ENCODE results near the gene TCF23. TPM values are rescaled to one million over a fixed set of nuclear protein-coding genes. Genes with fewer than 3 reads are reported as not detected.

The TCF23 gene
- total and polyA plus RNA-seq, 2 of the 4 experiments (the other 2 are of a cell fraction): not detected

DNA sequence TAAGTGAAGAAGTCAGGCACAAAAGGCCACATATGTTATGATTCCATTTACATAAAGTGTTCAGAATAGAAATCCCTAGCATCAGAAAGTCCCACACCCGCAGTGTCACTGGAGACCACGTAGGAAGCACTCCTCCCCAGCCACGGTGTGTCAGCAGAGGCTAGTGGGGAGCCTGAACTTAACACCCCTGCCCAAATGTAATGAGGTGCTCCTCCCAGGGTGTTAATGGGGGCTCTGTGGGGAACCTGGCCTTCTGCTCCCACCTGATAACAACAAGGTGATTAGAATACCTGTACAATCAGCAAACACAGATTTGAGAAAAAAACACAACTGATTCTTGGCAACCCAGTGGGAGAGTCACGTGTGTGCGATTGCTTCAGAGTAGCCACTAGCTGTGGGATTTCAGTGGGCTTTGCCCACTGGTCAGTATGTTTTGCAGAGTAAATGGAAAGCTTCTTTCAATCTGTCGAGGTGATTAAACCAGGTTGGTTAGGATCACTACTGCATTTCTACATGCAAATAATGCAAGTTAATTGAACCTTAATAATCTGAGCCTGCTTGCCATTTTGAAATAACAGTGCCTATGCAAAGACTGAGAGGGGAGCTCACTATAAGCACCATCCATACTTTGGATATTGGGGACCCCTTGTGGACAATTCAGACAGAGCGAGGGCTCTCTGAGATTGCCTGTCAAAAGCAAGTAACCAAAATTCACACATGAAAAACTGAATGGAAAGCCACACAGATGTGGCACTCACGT, 42.4 kb downstream of the TCF23 start:
- no peak overlapping the region for H3K4me3 ChIP-seq (ENCODE audit: insufficient read depth, low read depth, low read length)
- peaks cover 2% of the 10 kb centered on the region; the same call in 1 of the 2 replicates for H3K4me1 ChIP-seq (ENCODE audit: control insufficient read depth, insufficient read depth, low read length)
- no peak overlapping the region for H2AK9ac ChIP-seq (replicated peaks; ENCODE audit: low read depth, low read length, poor library complexity)
- H3K23ac ChIP-seq (ENCODE audit: low read depth, low read length): no peak overlapping the region
- H4K5ac ChIP-seq (ENCODE audit: low read depth, low read length): no peak overlapping the region
- no TSS peak for BruUV-seq (replicated peaks)
- in situ Hi-C loops (cut with MboI; ENCODE audit: low sequenced_read_pairs) (no loop called here), dilution Hi-C loops (cut with HindIII; ENCODE audit: low sequenced_read_pairs, unreplicated experiment) (no loop called here), intact Hi-C loops (cut with micrococcal nuclease) (loop anchor here (1.0 to 2.0 kb wide), 3 partner anchors 21 to 93 kb away; partner anchors contain the start of gene PREB)
- no peaks in the 10 kb centered on the region for H3K79me1 ChIP-seq (ENCODE audit: low read depth in 1 of 2, low read length in 2 of 2)
- no peaks in the 10 kb centered on the region for H3K36me3 ChIP-seq (ENCODE audit: control insufficient read depth, insufficient read depth, low read length)
- H2AK5ac ChIP-seq (ENCODE audit: low read depth, low read length): no peak overlapping the region
- no peak overlapping the region for H4K91ac ChIP-seq (ENCODE audit: insufficient read depth, low read depth, low read length)
- H3K9me3 ChIP-seq (ENCODE audit: control insufficient read depth, insufficient read depth, low read length): no peaks in the 10 kb centered on the region
- ATAC-seq (ENCODE audit: low read depth) (peak; percentile 99), DNase-seq (peak; percentile 71)
- ChIA-PET POLR2A (ENCODE audit: unreplicated experiment) (no interaction called here), CTCF (interaction anchor here (0.7 to 2.0 kb wide), 5 partner anchors 21 to 93 kb away, joined by 3 to 7 read pairs (median 6); partner anchors contain the start of gene PREB)
- no peak overlapping the region for H3K4me2 ChIP-seq (ENCODE audit: low read depth, low read length)
- no peak overlapping the region for H3K14ac ChIP-seq (replicated peaks; ENCODE audit: low read depth, low read length)
- H2BK5ac ChIP-seq (ENCODE audit: low read depth, low read length, poor library complexity, severe bottlenecking): no peak overlapping the region
- H2BK120ac ChIP-seq (ENCODE audit: low read depth, low read length): no peak overlapping the region
- H3K27ac ChIP-seq (ENCODE audit: insufficient read depth, low read length): no peak overlapping the region
- H3K9me1 ChIP-seq (ENCODE audit: insufficient read depth, low read length): no peaks in the 10 kb centered on the region
- H2BK15ac ChIP-seq (ENCODE audit: low read depth, low read length): no peak overlapping the region
- no peak overlapping the region for H3K9ac ChIP-seq (ENCODE audit: low read depth, low read length)
- no peak overlapping the region for H3K56ac ChIP-seq (ENCODE audit: extremely low read depth, insufficient read depth, low read length)
- H4K20me1 ChIP-seq (ENCODE audit: insufficient read depth, low read length): no peaks in the 10 kb centered on the region
- peaks cover 18% of the 10 kb centered on the region for H3K27me3 ChIP-seq (ENCODE audit: control insufficient read depth, insufficient read depth, low read length)
- no peak overlapping the region for H4K8ac ChIP-seq (ENCODE audit: low read depth in 2 of 2, low read length in 2 of 2)
- 0% methylated on average over 1 of the region's 8 CpGs; no CpG with 5 or more reads in 1 of the 2 experiments for WGBS, 2 experiments (ENCODE audit: extremely low coverage in 2 of 2, insufficient read length in 1 of 2)
- no peak overlapping the region for H3K4ac ChIP-seq (ENCODE audit: low read depth, low read length)
- H3K18ac ChIP-seq (ENCODE audit: low read depth, low read length): no peak overlapping the region
- no peak overlapping the region for H2BK20ac ChIP-seq (ENCODE audit: low read depth, low read length)
- no peak overlapping the region for H2AFZ ChIP-seq (replicated peaks; ENCODE audit: low read length, poor library complexity)
- TF ChIP-seq MAFK (IDR thresholded peaks at IDR 0.05; ENCODE audit: low read depth, low read length) (no peak), POLR2A (IDR thresholded peaks at IDR 0.05; ENCODE audit: low read depth, low read length) (no peak), MAZ (IDR thresholded peaks at IDR 0.05; ENCODE audit: borderline replicate concordance, low read depth, low read length) (no peak), FOS (IDR thresholded peaks at IDR 0.05; ENCODE audit: low read depth, low read length) (no peak), CEBPB (IDR thresholded peaks at IDR 0.05; ENCODE audit: low read depth, low read length) (peak; percentile 30; the same call in 1 of the 2 replicates), NFE2L2 (IDR thresholded peaks at IDR 0.05; ENCODE audit: low read depth, low read length) (no peak), BHLHE40 (IDR thresholded peaks at IDR 0.05; ENCODE audit: low read depth, low read length) (no peak), RAD21 (IDR thresholded peaks at IDR 0.05; ENCODE audit: low read length) (peak; percentile 84), MXI1 (IDR thresholded peaks at IDR 0.05; ENCODE audit: borderline replicate concordance, low read depth, low read length) (no peak), RFX5 (IDR thresholded peaks at IDR 0.05; ENCODE audit: low read depth, low read length) (no peak), SMC3 (IDR thresholded peaks at IDR 0.05; ENCODE audit: low read depth, low read length) (peak; percentile 94), RCOR1 (IDR thresholded peaks at IDR 0.05; ENCODE audit: insufficient replicate concordance, low read length) (no peak)
- TF ChIP-seq, protein P1, sequence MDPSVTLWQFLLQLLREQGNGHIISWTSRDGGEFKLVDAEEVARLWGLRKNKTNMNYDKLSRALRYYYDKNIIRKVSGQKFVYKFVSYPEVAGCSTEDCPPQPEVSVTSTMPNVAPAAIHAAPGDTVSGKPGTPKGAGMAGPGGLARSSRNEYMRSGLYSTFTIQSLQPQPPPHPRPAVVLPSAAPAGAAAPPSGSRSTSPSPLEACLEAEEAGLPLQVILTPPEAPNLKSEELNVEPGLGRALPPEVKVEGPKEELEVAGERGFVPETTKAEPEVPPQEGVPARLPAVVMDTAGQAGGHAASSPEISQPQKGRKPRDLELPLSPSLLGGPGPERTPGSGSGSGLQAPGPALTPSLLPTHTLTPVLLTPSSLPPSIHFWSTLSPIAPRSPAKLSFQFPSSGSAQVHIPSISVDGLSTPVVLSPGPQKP (IDR thresholded peaks at IDR 0.05; ENCODE audit: borderline replicate concordance, low read depth, low read length): no peak
- TF ChIP-seq, protein P2, sequence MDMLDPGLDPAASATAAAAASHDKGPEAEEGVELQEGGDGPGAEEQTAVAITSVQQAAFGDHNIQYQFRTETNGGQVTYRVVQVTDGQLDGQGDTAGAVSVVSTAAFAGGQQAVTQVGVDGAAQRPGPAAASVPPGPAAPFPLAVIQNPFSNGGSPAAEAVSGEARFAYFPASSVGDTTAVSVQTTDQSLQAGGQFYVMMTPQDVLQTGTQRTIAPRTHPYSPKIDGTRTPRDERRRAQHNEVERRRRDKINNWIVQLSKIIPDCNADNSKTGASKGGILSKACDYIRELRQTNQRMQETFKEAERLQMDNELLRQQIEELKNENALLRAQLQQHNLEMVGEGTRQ (IDR thresholded peaks at IDR 0.05; ENCODE audit: low read depth, low read length): no peak
- TF ChIP-seq, protein P3, sequence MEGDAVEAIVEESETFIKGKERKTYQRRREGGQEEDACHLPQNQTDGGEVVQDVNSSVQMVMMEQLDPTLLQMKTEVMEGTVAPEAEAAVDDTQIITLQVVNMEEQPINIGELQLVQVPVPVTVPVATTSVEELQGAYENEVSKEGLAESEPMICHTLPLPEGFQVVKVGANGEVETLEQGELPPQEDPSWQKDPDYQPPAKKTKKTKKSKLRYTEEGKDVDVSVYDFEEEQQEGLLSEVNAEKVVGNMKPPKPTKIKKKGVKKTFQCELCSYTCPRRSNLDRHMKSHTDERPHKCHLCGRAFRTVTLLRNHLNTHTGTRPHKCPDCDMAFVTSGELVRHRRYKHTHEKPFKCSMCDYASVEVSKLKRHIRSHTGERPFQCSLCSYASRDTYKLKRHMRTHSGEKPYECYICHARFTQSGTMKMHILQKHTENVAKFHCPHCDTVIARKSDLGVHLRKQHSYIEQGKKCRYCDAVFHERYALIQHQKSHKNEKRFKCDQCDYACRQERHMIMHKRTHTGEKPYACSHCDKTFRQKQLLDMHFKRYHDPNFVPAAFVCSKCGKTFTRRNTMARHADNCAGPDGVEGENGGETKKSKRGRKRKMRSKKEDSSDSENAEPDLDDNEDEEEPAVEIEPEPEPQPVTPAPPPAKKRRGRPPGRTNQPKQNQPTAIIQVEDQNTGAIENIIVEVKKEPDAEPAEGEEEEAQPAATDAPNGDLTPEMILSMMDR (conservative IDR thresholded peaks at IDR 0.05; ENCODE audit: low read depth, low read length): peak; percentile 83
